Heart left ventricle (tissue), 13 donors: Measurements from ENCODE around the gene SAP30BP.

ENCODE experiments used
- POLR2A ChIP-seq, 2 donors: fragments of 450-650 bp; IDR thresholded peaks; one replicate each; pipeline ENCODE4 v1.6.1; 2017; ENCODE audit warnings: antibody characterized with exemption in 2 of 2, mild to moderate bottlenecking in 2 of 2, moderate library complexity in 2 of 2
- TF ChIP-seq, protein P1 (sequence below), 12 donors: fragments of 200-600 bp; sonication (generic) in 4 of 12; IDR thresholded peaks; one replicate each; pipeline versions ENCODE4 v1.5.0 to v1.8.0; 2018 to 2022; ENCODE audit warnings: antibody characterized with exemption in 12 of 12, mild to moderate bottlenecking in 5 of 12
- donor health status: ischemic (EF 13 %, LVEDD 7.1; RV severe dilation, severe dysfunction).
- donor health status: DM: no; HTN: yes; CAD: no.
- donor health status: DM: no; HTN: no; CAD: no.
- donor health status: ischemic (EF 25% LVEDD 6.9; RV normal size, moderate dysfunction).
- donor health status: ischemic (EF 25% LVEDD 5.7; RV mildly dilated, moderate dysfunction).
- donor health status: ischemic (EF 35%, LVEDD 5.7; RV mildly dilated, moderate dysfunction).
- donor health status: nonischemic (EF 11% LVEDD 7.7; RV severe dilation, severe dysfunction).
- donor health status: DM: yes; HTN: yes; CAD: no.
- donor health status: PGD.
- donor health status: ischemic (EF 29% LVEDD 5.4; RV normal size, mild dysfunction).
- donor health status: nonischemic (EF 23%, LVEDD 6.1; RV moderate dilation, normal function).

DNA sequence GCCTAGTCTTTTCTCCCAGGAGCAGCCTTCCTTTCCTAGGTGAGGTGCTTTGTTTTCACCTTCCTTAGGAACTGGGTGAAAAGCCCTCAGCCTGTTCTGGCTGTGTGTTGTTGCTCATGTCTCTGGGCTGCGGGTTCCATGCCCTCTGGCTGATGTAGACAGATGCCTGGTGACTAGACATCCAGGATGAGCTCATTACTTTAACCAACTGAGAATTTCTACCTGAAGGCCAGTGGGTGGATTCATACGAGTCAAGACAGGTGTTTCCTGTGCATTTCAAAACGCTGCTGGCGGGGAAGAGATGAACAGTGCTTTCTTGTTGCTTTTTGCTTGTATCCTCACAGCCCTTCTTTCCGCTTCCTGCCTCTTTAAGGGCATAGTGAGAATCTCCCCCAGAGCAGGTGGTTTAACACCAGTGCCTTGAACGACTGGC lies 22.3 kb downstream of the SAP30BP start:
- no peak for TF ChIP-seq POLR2A (IDR thresholded peaks at IDR 0.05)
- TF ChIP-seq, protein P1, sequence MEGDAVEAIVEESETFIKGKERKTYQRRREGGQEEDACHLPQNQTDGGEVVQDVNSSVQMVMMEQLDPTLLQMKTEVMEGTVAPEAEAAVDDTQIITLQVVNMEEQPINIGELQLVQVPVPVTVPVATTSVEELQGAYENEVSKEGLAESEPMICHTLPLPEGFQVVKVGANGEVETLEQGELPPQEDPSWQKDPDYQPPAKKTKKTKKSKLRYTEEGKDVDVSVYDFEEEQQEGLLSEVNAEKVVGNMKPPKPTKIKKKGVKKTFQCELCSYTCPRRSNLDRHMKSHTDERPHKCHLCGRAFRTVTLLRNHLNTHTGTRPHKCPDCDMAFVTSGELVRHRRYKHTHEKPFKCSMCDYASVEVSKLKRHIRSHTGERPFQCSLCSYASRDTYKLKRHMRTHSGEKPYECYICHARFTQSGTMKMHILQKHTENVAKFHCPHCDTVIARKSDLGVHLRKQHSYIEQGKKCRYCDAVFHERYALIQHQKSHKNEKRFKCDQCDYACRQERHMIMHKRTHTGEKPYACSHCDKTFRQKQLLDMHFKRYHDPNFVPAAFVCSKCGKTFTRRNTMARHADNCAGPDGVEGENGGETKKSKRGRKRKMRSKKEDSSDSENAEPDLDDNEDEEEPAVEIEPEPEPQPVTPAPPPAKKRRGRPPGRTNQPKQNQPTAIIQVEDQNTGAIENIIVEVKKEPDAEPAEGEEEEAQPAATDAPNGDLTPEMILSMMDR (IDR thresholded peaks at IDR 0.05), result no peak
